GM19099 (cell line): ENCODE results near the gene HSP90AB1.

Source experiments
- POLR2A ChIP-seq: IDR thresholded peaks from 3 replicates; pipeline ENCODE4 v1.6.1; 2011; ENCODE audit warnings: low read depth; ENCODE audit not compliant: insufficient read length; ENCODE audit errors: extremely low read depth

The HSP90AB1 gene

GRCh38 chr6:44289726-44290260 is 42.9 kb downstream of the HSP90AB1 start:
- no peak for TF ChIP-seq POLR2A

DNA sequence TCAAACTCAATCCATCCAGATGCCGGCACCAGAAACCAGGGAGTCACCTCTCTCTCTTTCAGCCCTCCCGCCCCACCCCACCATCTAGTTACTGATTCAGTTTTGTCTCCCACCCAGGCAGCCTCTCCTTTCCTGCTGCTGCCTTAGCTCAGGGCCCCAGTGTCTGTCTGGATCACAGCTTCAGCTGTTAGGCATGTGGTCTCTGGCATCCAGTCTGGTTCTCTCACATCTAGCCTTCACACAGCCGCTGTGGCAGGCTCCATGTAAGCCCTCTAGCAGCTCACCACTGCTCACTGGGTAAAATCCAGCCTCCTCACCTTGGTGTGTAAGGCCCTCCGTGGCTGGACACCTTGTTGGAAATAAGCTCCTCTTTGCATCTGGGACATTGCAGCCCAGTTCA is 44.9 kb downstream of the HSP90AB1 start:
- TF ChIP-seq POLR2A: no peak

DNA sequence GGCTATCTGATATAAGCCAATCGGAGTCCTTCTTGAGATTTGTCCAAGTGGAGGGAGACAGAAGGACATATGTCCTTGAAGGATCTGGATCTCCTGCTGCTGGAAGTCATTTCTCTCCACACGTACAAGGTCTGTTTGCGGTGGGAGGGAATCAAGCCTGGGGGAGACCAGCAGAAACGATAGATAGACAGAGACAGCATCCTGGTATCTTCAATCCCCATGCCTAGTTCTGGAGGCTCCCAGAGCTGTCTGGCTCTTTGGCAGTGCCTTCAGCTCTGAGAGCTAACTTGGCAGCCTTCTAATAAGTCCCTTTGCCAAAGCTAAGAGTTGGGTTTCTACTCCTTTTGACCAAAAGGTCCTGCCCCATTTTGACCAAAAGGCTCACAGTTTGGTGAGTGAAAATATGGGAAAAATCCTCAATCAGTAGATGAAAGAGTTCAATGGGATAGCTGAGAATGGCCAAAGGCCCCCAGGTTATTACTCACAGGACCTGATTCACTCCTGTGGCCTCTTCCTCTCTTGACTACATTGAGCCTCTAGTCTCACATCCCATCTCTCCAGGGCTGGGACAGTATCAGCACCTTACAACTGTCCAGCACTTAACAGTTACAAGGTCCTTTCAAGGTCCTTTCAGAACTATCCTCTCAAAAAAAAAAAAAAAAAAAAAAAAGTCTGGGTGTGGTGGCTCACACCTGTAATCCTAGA is 45.9 kb downstream of the HSP90AB1 start:
- no peak for TF ChIP-seq POLR2A

GRCh38 chr6:44294832-44295791 is 48.2 kb downstream of the HSP90AB1 start:
- TF ChIP-seq POLR2A: no peak

DNA sequence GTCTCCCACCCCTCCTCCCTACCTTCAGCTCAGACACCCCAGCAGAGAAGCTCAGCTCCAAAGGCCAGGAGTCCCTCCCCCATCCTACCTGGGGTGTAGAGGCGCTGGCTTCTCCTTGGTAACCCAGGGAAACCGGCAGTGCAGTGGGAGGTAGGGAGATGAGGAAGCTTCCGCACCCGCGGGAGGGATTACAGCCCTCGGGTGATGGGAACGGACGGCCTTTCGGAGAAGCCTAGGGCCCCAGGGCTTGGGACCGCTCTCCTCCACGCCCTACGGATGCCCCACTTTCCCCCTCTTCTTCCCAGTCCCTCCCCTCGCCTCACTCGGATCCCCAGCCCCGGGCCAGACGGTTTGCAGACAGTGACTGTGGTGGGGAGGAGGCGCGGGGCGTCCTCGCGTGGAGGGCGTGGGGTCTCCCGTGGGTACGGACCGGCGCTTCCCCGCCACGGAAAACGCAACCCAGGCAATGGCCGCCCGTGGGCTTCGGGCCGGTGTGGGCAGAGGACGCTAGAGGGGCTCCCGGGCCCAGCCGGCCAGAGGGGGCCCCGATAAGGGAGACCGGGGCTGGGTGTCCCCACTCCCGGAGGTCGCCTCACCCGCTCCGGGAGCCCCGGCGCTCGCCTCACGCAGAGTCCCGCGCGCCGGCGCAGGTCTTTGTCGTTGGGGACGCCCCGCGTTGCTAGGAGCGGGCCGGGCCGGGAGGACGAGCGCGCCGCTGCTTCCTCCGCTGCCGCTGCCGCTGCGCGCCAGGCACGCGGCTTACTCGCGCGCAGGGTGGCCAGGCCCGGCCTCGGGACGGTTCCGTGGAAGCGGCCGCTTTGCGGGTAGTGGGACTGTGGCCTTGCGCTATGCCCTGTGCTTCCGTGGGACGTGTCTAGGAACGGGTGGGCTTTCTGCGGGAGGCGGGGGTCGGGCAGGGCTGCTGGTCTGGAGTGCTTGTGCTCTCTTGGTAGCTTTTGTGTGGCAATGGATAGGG is 50.5 kb downstream of the HSP90AB1 start:
- TF ChIP-seq POLR2A: no peak

GRCh38 chr6:44298055-44298803 is 51.3 kb downstream of the HSP90AB1 start:
- no peak for TF ChIP-seq POLR2A

- no peak for TF ChIP-seq POLR2A
Measured at GRCh38 chr6:44298864-44299263, 52.0 kb downstream of the HSP90AB1 start.

DNA sequence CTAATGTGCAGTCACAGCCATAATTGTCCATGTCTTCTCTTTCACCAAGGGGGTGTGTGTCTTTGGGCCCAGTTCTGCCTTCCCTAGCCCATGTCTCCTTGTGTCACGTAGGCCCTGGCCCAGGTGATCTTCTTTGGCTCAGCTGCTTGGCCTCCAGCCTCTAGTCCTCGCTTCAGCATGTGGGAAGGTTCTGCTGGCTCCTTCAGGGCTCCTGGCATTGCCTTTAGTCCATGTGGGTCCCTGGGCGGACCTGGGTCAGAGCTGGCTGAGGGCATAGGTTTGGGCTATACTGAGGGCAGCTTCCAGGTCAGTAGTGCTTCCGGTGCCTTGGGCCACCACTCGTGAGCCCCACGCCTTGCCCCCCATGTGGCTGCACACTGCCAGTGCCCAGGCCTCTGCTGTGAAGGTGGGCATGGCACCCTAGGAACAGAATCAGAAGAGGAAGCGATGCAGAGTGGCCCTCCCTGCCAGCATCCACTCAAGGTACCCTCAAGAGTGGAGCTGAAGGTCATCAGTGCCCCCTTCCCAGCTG is 53.5 kb downstream of the HSP90AB1 start:
- no peak for TF ChIP-seq POLR2A

GRCh38 chr6:44301106-44301505 is 54.2 kb downstream of the HSP90AB1 start:
- no peak for TF ChIP-seq POLR2A

DNA sequence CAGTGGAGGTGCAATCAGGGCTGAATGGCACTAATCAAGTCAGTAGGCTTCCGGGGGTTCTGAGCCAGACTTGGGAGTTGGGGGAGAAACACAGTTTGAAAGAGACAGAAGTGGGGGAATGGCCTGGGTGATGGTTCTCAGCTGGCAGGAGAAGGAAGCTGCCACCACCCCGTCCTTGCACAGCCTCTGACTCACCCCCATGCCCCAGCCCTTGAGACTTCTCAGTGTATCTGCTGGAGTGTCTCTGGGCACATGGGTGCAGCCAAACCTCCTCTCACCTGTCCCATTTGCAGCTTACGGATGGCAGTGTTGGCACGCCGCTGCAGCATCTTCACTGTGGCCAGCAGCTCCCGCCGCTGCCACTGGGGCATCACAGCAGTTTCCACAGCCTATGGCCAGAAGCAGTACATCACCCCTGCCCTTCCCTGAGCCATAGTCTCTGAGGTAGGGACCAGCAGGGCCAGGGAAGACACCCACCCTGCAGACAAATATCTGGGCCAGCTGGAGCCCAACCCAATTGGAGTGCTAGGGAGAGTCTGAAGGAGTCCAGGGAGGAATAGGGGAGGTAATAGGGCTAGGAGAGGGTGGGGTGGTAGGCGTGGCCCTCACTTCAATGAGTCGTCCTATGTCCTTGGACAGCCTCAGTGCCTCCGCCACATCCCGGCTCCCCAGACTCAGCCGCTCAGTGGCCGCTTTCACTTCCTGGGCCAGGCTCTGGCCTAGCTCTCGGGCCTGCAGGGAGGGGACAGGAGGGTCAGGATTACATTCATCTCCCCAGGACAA is 55.1 kb downstream of the HSP90AB1 start:
- no peak for TF ChIP-seq POLR2A

- no peak for TF ChIP-seq POLR2A
Measured at GRCh38 chr6:44302856-44303255, 56.0 kb downstream of the HSP90AB1 start.
